Ascending aorta (tissue), 2 donors: Measurements from ENCODE around the gene ABL1. TPM values are rescaled to one million over a fixed set of nuclear protein-coding genes. Genes with fewer than 3 reads are reported as not detected.
"Not testable (repeated sequence)": the region's sequence is repeated elsewhere in the genome, so short reads cannot be mapped to it uniquely, and the experiment has no call there.

ENCODE experiments used
- DNase-seq, 2 donors: peaks; one replicate each; pipeline ENCODE4 v3.0.0-alpha.2; 2019; ENCODE audit warnings: low spot score in 2 of 2
- H3K27ac ChIP-seq, 2 donors: fragments of 200-600 bp; sonication (generic); one replicate each; pipeline ENCODE4 v1.5.1; 2016 to 2017; ENCODE audit warnings: mild to moderate bottlenecking in 1 of 2
- H3K27me3 ChIP-seq: fragments of 200-600 bp; sonication (generic); one replicate; pipeline ENCODE4 v1.5.1; 2017
- H3K36me3 ChIP-seq, 2 donors: fragments of 200-600 bp; sonication (generic); one replicate each; pipeline ENCODE4 v1.5.1; 2016
- H3K4me1 ChIP-seq, 2 donors: fragments of 200-600 bp; sonication (generic); one replicate each; pipeline ENCODE4 v1.5.1; 2016 to 2017; ENCODE audit warnings: mild to moderate bottlenecking in 1 of 2
- H3K4me3 ChIP-seq, 2 donors: fragments of 200-600 bp; sonication (generic); one replicate each; pipeline ENCODE4 v1.5.1; 2016 to 2017; ENCODE audit warnings: mild to moderate bottlenecking in 1 of 2
- H3K9me3 ChIP-seq, 2 donors: fragments of 200-600 bp; sonication (generic); one replicate each; pipeline ENCODE4 v1.5.1; 2016
- CTCF ChIP-seq, 3 experiments: fragments of 200-600 bp in 2 of 3; fragments of 450-650 bp in 1 of 3; sonication (generic) in 2 of 3; IDR thresholded peaks; one replicate each; pipeline ENCODE4 v1.5.1; 2016 to 2019; ENCODE audit warnings: antibody characterized with exemption in 3 of 3, mild to moderate bottlenecking in 1 of 3, moderate library complexity in 1 of 3
- intact Hi-C: fragments of 100-400 bp; cut with DNase I; formaldehyde crosslinking; loops from one replicate; pipeline ENCODE4 v1.15.1; 2023
- total RNA-seq: library from RNA; depleted of rRNA; stranded (reverse); fragments of >200 nt; gene quantifications from one replicate; pipeline ENCODE4 v1.1.0, GENCODE V29; 2016

Gene ABL1
- total RNA-seq, 1 donor from 2014 or later, result 99.1 TPM

DNA sequence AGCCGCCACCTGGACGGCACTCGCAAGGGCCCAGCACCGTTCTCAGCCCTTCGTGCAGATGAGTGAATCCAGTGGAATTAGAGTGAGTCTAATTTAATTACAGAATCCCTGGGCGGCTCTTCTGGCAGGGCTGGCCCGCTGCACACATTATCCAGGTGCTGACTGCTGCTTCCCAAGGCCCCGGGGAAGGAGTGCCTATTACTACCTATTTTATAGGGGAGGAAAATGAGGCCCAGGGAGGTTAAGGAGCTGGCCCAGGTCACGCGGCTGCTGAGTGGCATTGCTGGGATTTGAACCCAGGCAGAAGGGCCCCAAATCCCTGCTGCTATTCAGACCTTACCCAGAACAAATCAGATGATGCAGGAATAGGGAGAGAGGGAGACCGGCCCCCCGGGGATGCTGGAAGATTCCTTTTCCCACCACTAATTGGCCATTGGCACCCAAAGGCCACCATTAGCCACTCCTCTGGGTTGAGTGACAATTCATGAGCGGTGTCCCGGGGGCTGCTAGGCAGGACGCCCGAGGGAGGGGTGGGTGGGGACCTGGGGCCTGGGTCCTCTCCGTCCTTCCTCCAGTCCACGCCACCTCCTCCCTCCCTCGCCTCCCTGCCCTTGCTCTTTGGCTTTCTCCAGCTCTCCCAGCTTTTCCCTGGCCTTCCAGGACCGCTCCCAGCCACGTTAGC, 71.8 kb downstream of the ABL1 start:
- H3K4me3 ChIP-seq, result no peak overlapping the region
- no peaks in the 10 kb centered on the region for H3K27me3 ChIP-seq
- intact Hi-C loops, result no loop called here
- DNase-seq, result no peak
- no peaks in the 10 kb centered on the region for H3K36me3 ChIP-seq
- no peak for TF ChIP-seq CTCF (IDR thresholded peaks at IDR 0.05)
- H3K4me1 ChIP-seq, result no peaks in the 10 kb centered on the region
- no peaks in the 10 kb centered on the region for H3K9me3 ChIP-seq
- H3K27ac ChIP-seq, result no peak overlapping the region

- Histone ChIP-seq H3K4me1 (peaks cover 0 to 9% of the 10 kb centered on the region in 2 donors), H3K4me3 (no peak overlapping the region), H3K27me3 (no peaks in the 10 kb centered on the region), H3K27ac (no peak overlapping the region), H3K9me3 (no peaks in the 10 kb centered on the region), H3K36me3 (no peaks in the 10 kb centered on the region)
- no peak for TF ChIP-seq CTCF (IDR thresholded peaks at IDR 0.05)
- DNase-seq, result no peak
- intact Hi-C loops, result no loop called here
Observed at GRCh38 chr9:130908146-130908877, 73.3 kb downstream of the ABL1 start.

DNA sequence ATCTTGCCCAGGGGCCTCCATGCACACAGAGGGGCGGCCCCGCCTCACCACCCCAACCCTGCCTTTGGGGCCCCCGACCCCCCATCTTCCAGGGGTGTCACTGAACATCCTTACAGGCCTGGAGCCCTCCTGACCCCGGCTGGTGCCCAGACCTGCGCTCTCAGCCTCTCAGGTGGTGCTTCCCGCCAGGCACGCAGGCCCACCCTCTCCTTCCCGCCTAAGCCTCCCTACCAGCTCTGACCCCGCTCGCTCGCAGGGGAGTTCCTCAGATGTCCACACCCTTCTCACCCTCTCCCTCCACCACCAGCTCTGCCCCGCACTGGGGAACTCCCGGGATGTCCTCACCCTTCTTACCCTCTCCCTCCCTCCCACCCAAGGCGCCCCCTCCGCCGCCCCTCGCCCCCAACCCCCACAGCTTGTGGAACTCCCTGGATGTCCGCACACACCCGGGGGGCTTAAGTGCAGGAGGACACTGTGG, 73.9 kb downstream of the ABL1 start:
- intact Hi-C loops, result no loop called here
- DNase-seq, result no peak
- Histone ChIP-seq H3K27ac (no peak overlapping the region), H3K4me3 (no peak overlapping the region), H3K4me1 (peaks cover 0 to 9% of the 10 kb centered on the region in 2 donors), H3K9me3 (no peaks in the 10 kb centered on the region), H3K36me3 (no peaks in the 10 kb centered on the region), H3K27me3 (no peaks in the 10 kb centered on the region)
- no peak for TF ChIP-seq CTCF (IDR thresholded peaks at IDR 0.05)

GRCh38 chr9:130910041-130910440, 75.0 kb downstream of the ABL1 start:
- H3K9me3 ChIP-seq, H3K27me3 ChIP-seq, DNase-seq, H3K4me1 ChIP-seq, H3K4me3 ChIP-seq, H3K36me3 ChIP-seq, intact Hi-C loops, H3K27ac ChIP-seq: not testable (repeated sequence)

- H3K9me3 ChIP-seq, DNase-seq, intact Hi-C loops, H3K27ac ChIP-seq, H3K27me3 ChIP-seq, H3K36me3 ChIP-seq, H3K4me3 ChIP-seq, H3K4me1 ChIP-seq: not testable (repeated sequence)
Observed at GRCh38 chr9:130910670-130911069, 75.6 kb downstream of the ABL1 start.

- H3K9me3 ChIP-seq, result no peaks in the 10 kb centered on the region
- H3K4me3 ChIP-seq, result no peak overlapping the region
- no peaks in the 10 kb centered on the region for H3K27me3 ChIP-seq
- no peaks in the 10 kb centered on the region for H3K36me3 ChIP-seq
- TF ChIP-seq CTCF (IDR thresholded peaks at IDR 0.05), result no peak
- no peak for DNase-seq
- intact Hi-C loops, result no loop called here
- no peak overlapping the region for H3K27ac ChIP-seq
- peaks cover 0 to 9% of the 10 kb centered on the region in 2 donors for H3K4me1 ChIP-seq
Observed at GRCh38 chr9:130911254-130912049, 76.4 kb downstream of the ABL1 start.
